ENCODE results near the gene USP22.

The USP22 gene

GRCh38 chr17:21001111-21001812 lies 41.5 kb downstream of the USP22 start:
- DNase-seq (ENCODE audit: low spot score): no peak

- no peak for DNase-seq (ENCODE audit: low spot score)
These were observed 42.8 kb downstream of the USP22 start for GRCh38 chr17:20999841-21000532.

GRCh38 chr17:20999044-20999573 lies 43.7 kb downstream of the USP22 start:
- DNase-seq (ENCODE audit: low spot score): no peak

- no peak for DNase-seq (ENCODE audit: low spot score)
These were observed 44.2 kb downstream of the USP22 start for GRCh38 chr17:20998571-20999043.

DNA sequence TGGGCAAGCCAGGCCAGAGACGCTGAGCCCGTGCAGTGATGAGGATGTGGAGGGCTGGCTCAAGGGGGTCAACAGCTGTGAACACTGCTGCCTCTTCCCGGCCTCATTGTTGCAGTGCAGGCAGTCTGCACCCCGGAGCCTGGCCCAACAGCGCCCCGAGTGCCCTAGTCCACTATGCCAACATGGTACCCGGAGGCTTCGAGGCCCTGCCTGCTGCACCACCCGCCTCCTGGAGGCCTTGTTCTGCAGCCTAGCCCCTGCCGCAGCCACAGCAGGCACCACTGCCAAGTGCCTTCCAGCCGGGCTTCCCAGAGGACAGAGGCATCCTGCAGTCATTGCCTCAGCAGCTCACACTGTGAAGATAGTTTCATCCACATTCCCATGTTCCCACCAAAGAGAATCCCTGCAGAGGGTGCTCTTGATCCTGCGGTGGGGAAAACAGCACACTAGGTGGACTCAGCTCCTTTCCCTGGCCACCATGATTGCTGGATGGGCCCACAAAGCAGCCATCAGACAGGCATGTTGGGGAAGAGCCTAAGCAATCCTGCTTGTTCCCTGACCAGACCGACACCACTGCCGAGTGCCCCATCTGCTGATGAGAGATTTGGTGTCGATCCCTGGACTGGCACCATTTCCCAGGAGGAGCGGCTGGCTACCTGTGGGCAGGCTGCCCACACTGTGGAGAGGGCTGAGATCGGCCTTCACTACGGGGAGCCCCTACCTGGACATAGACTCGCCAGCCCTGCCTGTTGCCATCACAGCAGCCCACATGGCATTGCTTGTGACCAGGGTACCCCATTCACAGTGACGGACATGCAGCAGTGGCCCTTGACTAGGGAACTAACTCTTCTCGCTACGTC lies 44.9 kb downstream of the USP22 start:
- DNase-seq (ENCODE audit: low spot score): no peak

DNA sequence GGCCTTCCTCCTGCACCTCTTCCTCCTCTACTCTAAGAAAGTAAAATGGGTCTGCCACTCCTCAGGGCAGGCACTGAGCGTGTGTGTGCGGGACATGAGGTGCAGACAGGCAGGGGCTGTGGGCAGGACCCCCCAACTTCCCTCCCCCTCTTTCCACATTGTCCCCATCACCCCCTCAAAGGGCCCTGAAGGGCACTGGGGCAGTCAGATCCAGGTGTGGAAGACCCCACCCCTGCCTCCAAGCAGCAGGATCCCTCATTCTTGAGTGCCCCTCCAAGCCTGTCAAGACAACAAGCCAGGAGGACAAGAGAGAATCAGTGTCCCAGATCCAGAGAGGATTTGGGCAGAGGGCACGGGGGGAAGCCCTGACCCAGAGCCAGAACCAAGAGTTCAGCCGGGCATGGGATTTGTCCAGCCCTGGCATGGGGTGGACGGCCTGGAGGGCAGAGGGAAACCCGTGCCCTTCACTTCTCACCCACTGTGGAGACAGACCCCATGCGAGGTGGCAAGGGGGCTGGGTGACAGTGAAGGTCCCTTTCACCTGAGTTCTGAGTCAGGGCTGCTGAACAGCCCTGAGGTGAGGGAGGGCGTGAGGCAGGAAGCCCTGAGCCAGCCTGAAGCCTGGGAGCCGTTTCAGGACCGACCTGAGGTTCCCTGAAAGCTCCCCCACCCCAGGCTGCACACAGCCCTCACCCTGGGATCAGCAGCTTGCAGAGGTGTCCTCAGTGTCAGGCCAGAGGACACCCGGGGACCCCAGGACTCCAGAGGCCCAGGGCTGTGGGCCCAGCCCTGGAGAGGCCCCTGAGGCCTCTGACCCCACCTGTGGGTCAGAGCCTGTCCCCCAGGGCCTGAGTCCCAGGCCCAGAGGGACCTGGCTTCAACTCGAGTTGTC lies 45.8 kb downstream of the USP22 start:
- no peak for DNase-seq (ENCODE audit: low spot score)

DNA sequence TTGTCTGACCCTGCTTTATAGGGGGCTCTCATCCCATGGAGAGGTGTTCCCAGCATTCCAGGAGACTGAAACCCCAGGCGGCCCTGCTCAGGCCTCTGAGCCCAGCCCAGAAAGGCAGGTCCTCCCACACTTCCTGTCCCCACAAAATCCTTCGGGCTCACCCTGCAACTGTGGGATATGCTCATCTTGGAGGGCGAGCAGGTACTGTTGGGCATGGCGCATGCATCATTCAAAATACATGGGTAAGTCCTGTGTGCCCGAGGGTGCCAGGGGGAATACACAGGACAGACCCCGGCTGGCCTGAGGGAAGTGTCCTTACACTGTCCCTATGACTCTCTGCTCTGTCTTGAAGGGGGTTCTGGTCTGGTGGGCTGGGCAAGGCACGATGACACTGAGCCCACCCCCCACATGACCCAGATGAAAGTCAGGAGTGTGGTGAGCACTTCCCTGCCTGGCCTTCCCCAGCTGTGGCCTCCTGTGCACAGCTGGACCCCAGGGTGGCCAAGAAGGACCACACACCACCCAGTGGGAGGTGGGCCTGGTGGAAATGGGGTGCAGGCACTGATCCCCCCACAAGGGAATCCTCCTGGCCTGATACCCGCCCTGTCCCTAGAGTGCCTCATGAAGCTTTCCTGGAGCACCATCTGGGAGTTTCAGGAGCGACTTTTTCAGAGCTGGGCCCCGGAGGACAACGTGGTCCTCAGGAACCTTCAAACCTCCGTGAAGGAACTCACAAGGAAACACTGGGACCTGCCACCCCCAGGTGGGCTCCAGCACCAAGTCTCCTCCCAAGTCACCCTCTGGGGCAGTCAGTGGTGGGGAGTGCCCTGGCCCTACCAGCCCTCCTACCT lies 46.7 kb downstream of the USP22 start:
- DNase-seq (ENCODE audit: low spot score): no peak

GRCh38 chr17:20995164-20995872 lies 47.5 kb downstream of the USP22 start:
- no peak for DNase-seq (ENCODE audit: low spot score)

- no peak for DNase-seq (ENCODE audit: low spot score)
These were observed 48.0 kb downstream of the USP22 start for GRCh38 chr17:20994779-20995149.

DNA sequence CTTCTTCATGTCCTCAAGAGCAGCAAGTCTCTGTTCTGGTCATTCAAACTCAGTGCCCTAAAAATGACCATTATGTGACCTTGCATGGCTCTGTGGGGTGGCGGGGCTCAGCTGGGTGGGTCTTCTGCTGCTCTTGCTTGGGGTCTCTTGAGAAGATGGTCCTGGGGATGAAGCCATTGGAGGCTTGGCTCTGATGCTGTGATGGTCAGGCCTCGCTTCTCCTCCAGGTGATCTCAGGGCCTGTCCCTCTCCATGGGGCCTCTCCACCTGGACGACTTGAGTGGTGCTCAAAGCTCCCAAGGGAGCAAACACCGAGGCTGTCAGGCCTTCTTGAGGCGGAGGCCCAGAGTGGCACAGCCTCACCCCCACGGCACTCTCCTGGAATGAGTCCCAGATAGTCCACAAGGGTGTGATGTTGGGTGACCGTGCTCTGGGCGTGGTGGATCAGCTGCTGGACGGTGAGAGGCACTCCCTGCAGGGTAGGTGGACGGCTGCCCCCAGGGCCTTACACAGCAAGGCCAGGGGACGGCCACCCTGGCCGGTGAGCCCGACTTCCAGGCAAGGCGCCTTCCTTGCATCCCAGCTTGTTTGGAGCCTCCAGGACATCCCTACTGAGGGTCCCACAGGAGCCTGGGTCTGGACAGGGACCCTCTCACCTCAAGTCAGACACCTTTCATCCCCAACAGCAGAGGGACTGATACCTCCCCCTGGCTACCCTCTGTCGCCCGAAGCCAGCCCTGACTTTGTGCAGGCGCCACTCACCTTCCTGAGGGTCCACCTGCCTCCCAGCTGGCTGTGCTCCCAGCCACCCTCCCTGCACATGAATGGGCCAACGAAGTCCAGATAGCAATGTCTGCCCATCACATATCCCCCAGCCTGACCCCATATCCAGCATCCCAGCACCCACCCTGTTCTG lies 48.7 kb downstream of the USP22 start:
- no peak for DNase-seq (ENCODE audit: low spot score)

- DNase-seq (ENCODE audit: low spot score): peak; percentile 52
These were observed 49.6 kb downstream of the USP22 start for GRCh38 chr17:20992987-20993862.

- DNase-seq (ENCODE audit: low spot score): no peak
These were observed 50.4 kb downstream of the USP22 start for GRCh38 chr17:20992416-20992815.

GRCh38 chr17:20991276-20992037 lies 51.4 kb downstream of the USP22 start:
- no peak for DNase-seq (ENCODE audit: low spot score)

GRCh38 chr17:20989991-20990855 lies 52.6 kb downstream of the USP22 start:
- no peak for DNase-seq (ENCODE audit: low spot score)

DNA sequence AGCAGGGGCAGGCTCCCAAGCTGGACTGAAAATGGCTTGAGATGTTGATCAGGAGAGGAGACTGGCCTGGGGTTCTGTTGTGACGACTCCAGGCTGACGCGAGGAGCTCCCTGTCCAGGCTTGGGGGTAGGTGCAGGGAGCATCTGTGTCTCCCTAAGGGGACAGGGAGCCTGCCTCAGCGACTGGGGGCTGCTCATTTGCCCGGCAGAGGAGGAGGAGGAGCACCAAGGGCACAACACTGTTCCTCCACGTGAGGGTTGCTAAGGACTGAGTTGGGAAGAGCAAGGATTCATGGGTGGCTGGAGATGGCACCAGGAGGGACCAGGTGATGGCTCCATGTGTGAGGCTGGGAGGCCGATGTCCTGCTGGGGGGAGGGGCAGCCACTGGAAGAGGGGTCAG lies 53.3 kb downstream of the USP22 start:
- no peak for DNase-seq (ENCODE audit: low spot score)

DNA sequence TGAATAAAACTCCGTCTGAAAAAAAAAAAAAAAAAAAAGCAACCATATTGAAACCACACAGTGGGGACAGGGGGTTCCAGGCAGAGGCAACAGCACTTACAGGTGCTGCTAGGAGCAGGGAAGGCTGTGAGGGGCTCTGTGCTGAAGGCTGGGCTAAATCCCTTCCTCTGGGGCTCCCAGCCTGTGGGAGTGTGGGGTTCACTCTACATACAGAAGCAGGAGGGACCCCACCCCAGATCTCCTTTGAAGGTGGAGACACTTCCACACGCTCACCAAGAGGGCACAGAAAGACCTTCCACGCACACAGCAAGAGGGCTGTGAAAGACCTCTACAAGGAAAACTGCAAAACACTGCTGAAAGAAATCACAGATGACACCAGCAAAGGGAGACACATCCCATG lies 53.9 kb downstream of the USP22 start:
- DNase-seq (ENCODE audit: low spot score): no peak
